OCI-LY7 (cell line): ENCODE data around the gene CLASP2.

Source experiments
- EZH2phosphoT487 ChIP-seq: fragments of 200-600 bp; sonication (generic); IDR thresholded peaks from 2 replicates; pipeline ENCODE4 v1.6.1; 2018; ENCODE audit warnings: low read depth, borderline replicate concordance, mild to moderate bottlenecking, mixed run types, antibody characterized with exemption, low read length, moderate library complexity, mixed read lengths
- TF ChIP-seq, protein P1 (sequence below): fragments of 200-600 bp; sonication (generic); conservative IDR thresholded peaks from 2 replicates; pipeline ENCODE4 v1.5.1; 2014; ENCODE audit warnings: mild to moderate bottlenecking, antibody characterized with exemption, low read length, moderate library complexity, mixed read lengths

DNA sequence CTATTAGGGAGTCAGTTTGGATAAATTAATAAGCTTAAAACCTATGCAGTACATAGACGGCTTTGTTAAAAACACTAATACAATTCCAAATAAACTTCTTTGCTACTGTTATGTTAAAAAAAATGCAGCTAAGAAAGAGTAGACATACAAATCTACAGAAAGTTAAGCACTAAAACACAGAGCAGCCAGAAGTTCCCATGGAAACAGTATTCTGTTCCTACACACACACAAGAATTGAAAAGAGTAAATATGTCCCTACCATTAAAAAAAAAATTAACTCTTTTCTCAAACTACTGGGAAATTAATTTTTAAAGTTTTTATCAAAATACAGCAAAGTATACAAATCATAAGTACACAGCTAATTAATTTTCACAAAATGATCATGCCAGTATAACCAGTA, 71.6 kb downstream of the CLASP2 start:
- TF ChIP-seq, protein P1, sequence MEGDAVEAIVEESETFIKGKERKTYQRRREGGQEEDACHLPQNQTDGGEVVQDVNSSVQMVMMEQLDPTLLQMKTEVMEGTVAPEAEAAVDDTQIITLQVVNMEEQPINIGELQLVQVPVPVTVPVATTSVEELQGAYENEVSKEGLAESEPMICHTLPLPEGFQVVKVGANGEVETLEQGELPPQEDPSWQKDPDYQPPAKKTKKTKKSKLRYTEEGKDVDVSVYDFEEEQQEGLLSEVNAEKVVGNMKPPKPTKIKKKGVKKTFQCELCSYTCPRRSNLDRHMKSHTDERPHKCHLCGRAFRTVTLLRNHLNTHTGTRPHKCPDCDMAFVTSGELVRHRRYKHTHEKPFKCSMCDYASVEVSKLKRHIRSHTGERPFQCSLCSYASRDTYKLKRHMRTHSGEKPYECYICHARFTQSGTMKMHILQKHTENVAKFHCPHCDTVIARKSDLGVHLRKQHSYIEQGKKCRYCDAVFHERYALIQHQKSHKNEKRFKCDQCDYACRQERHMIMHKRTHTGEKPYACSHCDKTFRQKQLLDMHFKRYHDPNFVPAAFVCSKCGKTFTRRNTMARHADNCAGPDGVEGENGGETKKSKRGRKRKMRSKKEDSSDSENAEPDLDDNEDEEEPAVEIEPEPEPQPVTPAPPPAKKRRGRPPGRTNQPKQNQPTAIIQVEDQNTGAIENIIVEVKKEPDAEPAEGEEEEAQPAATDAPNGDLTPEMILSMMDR = no peak
- TF ChIP-seq EZH2phosphoT487 = no peak
